Type B pancreatic cell (in vitro differentiated cells): ENCODE data around the gene ZNFX1. TPM values are rescaled to one million over a fixed set of nuclear protein-coding genes. Genes with fewer than 3 reads are reported as not detected.
"Not testable (repeated sequence)": the region's sequence is repeated elsewhere in the genome, so short reads cannot be mapped to it uniquely, and the experiment has no call there.

Experiments
- DNase-seq: peaks from one replicate; pipeline ENCODE4 v3.0.0; 2021; ENCODE audit warnings: mixed read lengths; ENCODE audit not compliant: unreplicated experiment; ENCODE audit errors: extremely low spot score
- H3K27ac Mint-ChIP-seq: 2 replicates; pipeline ENCODE4 v1.8.0; 2021; ENCODE audit warnings: mild to moderate bottlenecking, mixed read lengths
- H3K27me3 Mint-ChIP-seq: 2 replicates; pipeline ENCODE4 v1.8.0; 2021; ENCODE audit warnings: mixed read lengths
- H3K36me3 Mint-ChIP-seq: 2 replicates; pipeline ENCODE4 v1.8.0; 2021; ENCODE audit warnings: mixed read lengths
- H3K4me1 Mint-ChIP-seq: one replicate; pipeline ENCODE4 v1.8.0; 2021; ENCODE audit warnings: mixed read lengths; ENCODE audit not compliant: unreplicated experiment
- H3K4me3 Mint-ChIP-seq: 2 replicates; pipeline ENCODE4 v1.8.0; 2021; ENCODE audit warnings: mild to moderate bottlenecking, mixed read lengths
- H3K9me3 Mint-ChIP-seq: 2 replicates; pipeline ENCODE4 v1.8.0; 2021; ENCODE audit warnings: mixed read lengths
- CTCF ChIP-seq: fragments of 200-600 bp; sonication (generic); conservative IDR thresholded peaks from 2 replicates; pipeline ENCODE4 v1.5.0; 2021; ENCODE audit warnings: antibody characterized with exemption, mild to moderate bottlenecking
- total RNA-seq: library from RNA; stranded (reverse); gene quantifications from 2 replicates; pipeline ENCODE4 v1.2.1, GENCODE V29; 2021; ENCODE audit warnings: low replicate concordance

The ZNFX1 gene
- total RNA-seq, 1 donor from 2014 or later: 14.1 TPM

- H3K4me1 Mint-ChIP-seq: peaks cover 11% of the 10 kb centered on the region
- no peak for TF ChIP-seq CTCF
- H3K27me3 Mint-ChIP-seq: peaks cover 91% of the 10 kb centered on the region
- peak overlapping the region; percentile 82 for H3K4me3 Mint-ChIP-seq
- H3K36me3 Mint-ChIP-seq: no peaks in the 10 kb centered on the region
- no peak overlapping the region for H3K27ac Mint-ChIP-seq
- peaks cover 8% of the 10 kb centered on the region for H3K9me3 Mint-ChIP-seq
- no peak for DNase-seq
These were observed 41.5 kb upstream of the ZNFX1 start for GRCh38 chr20:49319208-49319809.

- no peak overlapping the region for H3K27ac Mint-ChIP-seq
- no peak for TF ChIP-seq CTCF
- no peaks in the 10 kb centered on the region for H3K36me3 Mint-ChIP-seq
- peaks cover 8% of the 10 kb centered on the region for H3K9me3 Mint-ChIP-seq
- H3K27me3 Mint-ChIP-seq: peaks cover 91% of the 10 kb centered on the region
- DNase-seq: no peak
- peaks cover 7% of the 10 kb centered on the region for H3K4me1 Mint-ChIP-seq
- peak overlapping the region; percentile 82 for H3K4me3 Mint-ChIP-seq
These were observed 40.8 kb upstream of the ZNFX1 start for GRCh38 chr20:49318430-49319207.

- H3K36me3 Mint-ChIP-seq: no peaks in the 10 kb centered on the region
- H3K9me3 Mint-ChIP-seq: peaks cover 8% of the 10 kb centered on the region
- no peak for DNase-seq
- H3K4me3 Mint-ChIP-seq: peak overlapping the region; percentile 78
- H3K27ac Mint-ChIP-seq: no peak overlapping the region
- no peak for TF ChIP-seq CTCF
- peaks cover 5% of the 10 kb centered on the region for H3K4me1 Mint-ChIP-seq
- peaks cover 92% of the 10 kb centered on the region for H3K27me3 Mint-ChIP-seq
These were observed 40.2 kb upstream of the ZNFX1 start for GRCh38 chr20:49318091-49318429.

- TF ChIP-seq CTCF: no peak
- no peak for DNase-seq
- Mint-ChIP-seq H3K27me3 (peaks cover 90% of the 10 kb centered on the region), H3K36me3 (no peaks in the 10 kb centered on the region), H3K4me1 (peaks cover 5% of the 10 kb centered on the region), H3K9me3 (peaks cover 8% of the 10 kb centered on the region), H3K4me3 (no peak overlapping the region), H3K27ac (no peak overlapping the region)
These were observed 38.8 kb upstream of the ZNFX1 start for GRCh38 chr20:49316704-49317103.

GRCh38 chr20:49315580-49315979 lies 37.7 kb upstream of the ZNFX1 start:
- TF ChIP-seq CTCF: no peak
- Mint-ChIP-seq H3K4me1 (peaks cover 5% of the 10 kb centered on the region), H3K27ac (no peak overlapping the region), H3K9me3 (peaks cover 8% of the 10 kb centered on the region), H3K36me3 (no peaks in the 10 kb centered on the region), H3K27me3 (peaks cover 86% of the 10 kb centered on the region), H3K4me3 (no peak overlapping the region)
- DNase-seq: no peak

- not testable (repeated sequence) for H3K9me3 Mint-ChIP-seq, H3K4me3 Mint-ChIP-seq, H3K36me3 Mint-ChIP-seq, H3K4me1 Mint-ChIP-seq, H3K27ac Mint-ChIP-seq, DNase-seq
- peaks cover 86% of the 10 kb centered on the region for H3K27me3 Mint-ChIP-seq
These were observed 36.2 kb upstream of the ZNFX1 start for GRCh38 chr20:49314052-49314451.
